GM23248 (cell line): ENCODE data around the gene ZNF708. TPM values are rescaled to one million over a fixed set of nuclear protein-coding genes. Genes with fewer than 3 reads are reported as not detected.
"Not testable (repeated sequence)": the region's sequence is repeated elsewhere in the genome, so short reads cannot be mapped to it uniquely, and the experiment has no call there.

ENCODE experiments used
- DNase-seq: peaks from one replicate; pipeline ENCODE4 v3.0.0-alpha.2; 2015
- H2AFZ ChIP-seq: fragments of 200-600 bp; sonication (generic); 2 replicates; pipeline ENCODE4 v1.6.1; 2016; ENCODE audit warnings: antibody characterized with exemption
- H3F3A ChIP-seq: fragments of 200-600 bp; sonication (generic); 2 replicates; pipeline ENCODE4 v1.6.1; 2016; ENCODE audit warnings: mild to moderate bottlenecking, antibody characterized with exemption, mixed run types; ENCODE audit not compliant: insufficient read depth
- H3K27ac ChIP-seq: fragments of 200-600 bp; sonication (generic); 2 replicates; pipeline ENCODE4 v1.5.1; 2016; ENCODE audit warnings: mild to moderate bottlenecking
- H3K27me3 ChIP-seq: fragments of 200-600 bp; sonication (generic); replicated peaks from 2 replicates; pipeline ENCODE4 v1.6.1; 2016; ENCODE audit warnings: mild to moderate bottlenecking; ENCODE audit not compliant: insufficient read depth
- H3K36me3 ChIP-seq: fragments of 200-600 bp; sonication (generic); 2 replicates; pipeline ENCODE4 v1.6.1; 2016; ENCODE audit warnings: low read depth, mild to moderate bottlenecking
- H3K4me1 ChIP-seq: fragments of 200-600 bp; sonication (generic); 2 replicates; pipeline ENCODE4 v1.6.1; 2016; ENCODE audit warnings: mild to moderate bottlenecking; ENCODE audit not compliant: insufficient read depth
- H3K4me2 ChIP-seq: fragments of 200-600 bp; sonication (generic); one replicate; pipeline ENCODE4 v1.6.1; 2016; ENCODE audit warnings: mild to moderate bottlenecking; ENCODE audit not compliant: unreplicated experiment
- H3K4me3 ChIP-seq: fragments of 200-600 bp; sonication (generic); 2 replicates; pipeline ENCODE4 v1.5.1; 2016; ENCODE audit warnings: mild to moderate bottlenecking
- H3K79me2 ChIP-seq: fragments of 200-600 bp; sonication (generic); 2 replicates; pipeline ENCODE4 v1.6.1; 2016; ENCODE audit warnings: mild to moderate bottlenecking; ENCODE audit not compliant: insufficient read depth
- H3K9ac ChIP-seq: fragments of 200-600 bp; sonication (generic); 2 replicates; pipeline ENCODE4 v1.6.1; 2016; ENCODE audit warnings: mild to moderate bottlenecking
- H3K9me2 ChIP-seq: fragments of 200-600 bp; sonication (generic); 2 replicates; pipeline ENCODE4 v1.6.1; 2016; ENCODE audit warnings: mixed run types, mild to moderate bottlenecking, moderate library complexity; ENCODE audit not compliant: insufficient read depth
- H3K9me3 ChIP-seq: fragments of 200-600 bp; sonication (generic); one replicate; pipeline ENCODE4 v1.6.1; 2017; ENCODE audit warnings: low read depth
- H4K20me1 ChIP-seq: fragments of 200-600 bp; sonication (generic); 2 replicates; pipeline ENCODE4 v1.6.0; 2016; ENCODE audit not compliant: insufficient read depth
- EZH2 ChIP-seq: fragments of 200-600 bp; sonication (generic); IDR thresholded peaks from 2 replicates; pipeline ENCODE4 v1.6.1; 2018; ENCODE audit warnings: antibody characterized with exemption, mild to moderate bottlenecking; ENCODE audit not compliant: insufficient read depth, poor library complexity, severe bottlenecking
- EZH2phosphoT487 ChIP-seq: fragments of 200-600 bp; sonication (generic); IDR thresholded peaks from 2 replicates; pipeline ENCODE4 v1.6.1; 2018; ENCODE audit warnings: antibody characterized with exemption, moderate library complexity, mild to moderate bottlenecking, low read depth; ENCODE audit not compliant: insufficient read depth
- WGBS, 2 experiments: methylation state at CpG; one replicate each; pipeline ENCODE4 v1.1.6; 2015 to 2017; ENCODE audit warnings: low lambda C conversion rate in 2 of 2, low coverage in 1 of 2; ENCODE audit errors: missing lambda C conversion rate in 2 of 2; 5-methylcytosine and 5-hydroxymethylcytosine counted together
- in situ Hi-C: fragments of 300-500 bp; cut with MboI; formaldehyde crosslinking; loops from 2 replicates; pipeline ENCODE4 v1.15.0; 2020
- polyA plus RNA-seq: library from polyadenylated mRNA; unstranded; fragments of >200 nt; fragmentation: Nextera tagmentation; extraction: Ambion mirVana; gene quantifications from 2 replicates; pipeline ENCODE4 v1.2.1, GENCODE V29; 2016
- total RNA-seq: library from RNA; depleted of rRNA; stranded (reverse); fragments of >200 nt; shearing (Covaris generic); gene quantifications from 2 replicates; pipeline ENCODE4 v1.2.3, GENCODE V29; 2014; rRNA removed

The ZNF708 gene
- total RNA-seq (3.0 and 5.8 TPM in 2 replicates), polyA plus RNA-seq (2.1 and 2.3 TPM in 2 replicates)

DNA sequence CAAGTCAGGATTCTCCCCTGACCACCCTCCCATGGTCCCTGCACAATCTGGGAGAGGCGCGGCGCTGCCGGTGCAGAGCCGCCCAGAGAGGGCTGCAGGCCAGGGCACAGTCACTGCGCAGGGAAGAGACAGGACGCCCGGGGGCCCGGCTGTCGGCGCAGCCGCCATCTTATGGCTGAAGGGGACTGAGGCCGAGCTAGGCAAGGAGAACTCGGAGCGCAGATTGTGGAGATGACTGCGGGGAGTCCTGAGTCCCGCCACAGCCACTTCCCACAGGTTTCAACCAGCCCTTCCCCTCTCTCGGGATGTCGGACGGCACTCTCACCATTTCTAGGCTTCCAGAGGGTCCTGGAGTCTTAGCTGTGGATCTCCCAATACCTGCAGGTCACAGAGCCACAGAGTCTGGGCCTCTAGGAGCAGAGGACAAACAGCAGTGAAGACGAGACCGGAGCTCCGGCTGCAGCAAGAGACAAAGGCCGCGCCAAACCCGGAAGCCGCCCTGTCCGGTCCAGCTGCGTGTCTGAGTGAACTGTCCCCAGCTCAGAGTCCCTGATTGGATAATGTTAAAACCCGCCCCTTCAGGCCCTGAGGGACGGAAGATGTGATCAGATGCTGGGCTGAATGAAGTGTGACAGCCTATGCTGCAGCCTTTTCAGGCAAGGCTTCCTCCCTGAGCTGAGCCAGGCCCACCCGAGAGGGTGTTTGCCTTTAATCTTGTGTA is at the start of gene ZNF708:
Gene ZNF708, minus strand, starts transcription at position 526 of the 721 bp plus-strand sequence. Its CDS starts 198 bp downstream, at position 328.
- H3F3A ChIP-seq, result 0 out of 2 replicates have a peak, but pooled peaks cover 10% of the 10 kb centered on the region
- peak; percentile 95 for DNase-seq
- H3K4me1 ChIP-seq, result peaks cover 10% of the 10 kb centered on the region
- H3K36me3 ChIP-seq, result 0 out of 2 replicates have a peak, but pooled peaks cover 4% of the 10 kb centered on the region
- H3K27ac ChIP-seq, result peak within 1 kb of the TSS; percentile 99
- 0% methylated on average over 28 to 30 of the region's 32 CpGs for WGBS, 2 experiments
- H3K4me3 ChIP-seq, result peak within 1 kb of the TSS; percentile 96
- peak within 1 kb of the TSS; percentile 100 for H3K9ac ChIP-seq
- no peaks in the 10 kb centered on the region for H4K20me1 ChIP-seq
- peak within 1 kb of the TSS; percentile 98 for H3K4me2 ChIP-seq
- in situ Hi-C loops, result no loop called here
- H3K9me3 ChIP-seq, result peaks cover 2% of the 10 kb centered on the region
- H2AFZ ChIP-seq, result peak within 1 kb of the TSS; percentile 92
- no peaks in the 10 kb centered on the region for H3K27me3 ChIP-seq
- TF ChIP-seq EZH2phosphoT487 (no peak), EZH2 (no peak)
- peaks cover 48% of the 10 kb centered on the region for H3K79me2 ChIP-seq
- no peaks in the 10 kb centered on the region for H3K9me2 ChIP-seq

DNA sequence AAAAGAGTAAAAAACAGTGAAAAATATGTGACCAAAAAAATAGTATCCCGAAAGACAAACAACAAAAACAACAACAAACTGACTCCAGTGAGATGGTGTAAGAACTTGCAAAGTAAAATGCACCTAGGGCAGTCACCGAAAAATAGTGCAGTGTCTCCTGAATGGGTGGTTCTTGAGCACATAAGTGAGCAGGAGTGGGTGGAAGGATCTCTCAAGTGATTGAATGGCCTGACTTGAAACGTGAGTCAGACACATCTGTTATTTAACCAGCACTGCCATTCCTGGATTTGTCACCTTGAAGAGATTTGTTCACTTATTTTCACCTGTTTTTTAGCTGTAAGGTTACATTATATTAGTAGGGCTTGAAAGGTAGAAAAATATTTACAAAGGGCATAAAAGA is 33.1 kb upstream of the ZNF708 start:
- 98 to 100% methylated on average over 3 of the region's 3 CpGs for WGBS, 2 experiments
- no peaks in the 10 kb centered on the region for H4K20me1 ChIP-seq
- no peak overlapping the region for H2AFZ ChIP-seq
- H3K9me2 ChIP-seq, result no peaks in the 10 kb centered on the region
- no peaks in the 10 kb centered on the region for H3K4me1 ChIP-seq
- no peak overlapping the region for H3K4me2 ChIP-seq
- in situ Hi-C loops, result no loop called here
- DNase-seq, result no peak
- no peaks in the 10 kb centered on the region for H3K9me3 ChIP-seq
- H3K27me3 ChIP-seq, result no peaks in the 10 kb centered on the region
- H3K79me2 ChIP-seq, result peaks cover 19% of the 10 kb centered on the region
- no peak overlapping the region for H3K4me3 ChIP-seq
- no peak overlapping the region for H3K27ac ChIP-seq
- TF ChIP-seq EZH2 (no peak), EZH2phosphoT487 (no peak)
- H3F3A ChIP-seq, result 0 out of 2 replicates have a peak, but pooled peaks cover 6% of the 10 kb centered on the region
- H3K36me3 ChIP-seq, result peaks cover 10% of the 10 kb centered on the region
- no peak overlapping the region for H3K9ac ChIP-seq

DNA sequence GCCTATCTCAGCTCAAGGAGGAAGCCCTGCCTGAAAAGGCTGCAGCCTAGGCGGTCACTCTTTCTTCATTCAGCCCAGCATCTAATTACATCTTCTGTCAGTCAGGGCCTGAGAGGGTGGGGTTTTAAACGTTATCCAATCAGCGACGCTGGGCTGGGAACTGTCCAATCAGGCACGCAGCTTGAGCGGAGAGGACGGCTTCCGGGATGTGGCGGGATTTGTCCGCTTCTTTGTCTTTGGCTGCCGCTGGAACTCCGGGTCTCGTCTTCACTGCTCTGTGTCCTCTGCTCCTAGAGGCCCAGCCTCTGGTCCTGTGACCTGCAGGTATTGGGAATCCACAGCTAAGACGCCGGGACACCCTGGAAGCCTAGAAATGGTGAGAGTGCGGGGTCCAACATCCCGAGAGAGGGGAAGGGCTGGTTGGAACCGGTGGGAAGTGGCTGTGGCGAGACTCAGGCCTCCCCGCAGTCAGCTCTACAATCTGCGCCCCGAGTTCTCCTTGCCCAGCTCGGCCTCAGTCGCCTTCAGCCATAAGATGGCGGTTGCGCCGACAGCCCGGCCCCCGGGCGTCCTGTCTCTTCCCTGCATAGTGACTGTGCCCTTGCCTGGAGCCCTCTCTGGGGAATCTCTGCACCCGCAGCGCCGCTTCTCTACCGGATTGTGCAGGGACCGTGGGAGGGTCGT is 29.7 kb upstream of the ZNF708 start, which contains the start of gene ZNF738:
Gene ZNF738, plus strand, starts transcription at position 233 of the 684 bp plus-strand sequence. Its CDS starts 141 bp downstream, at position 374.
- peak within 1 kb of the TSS; percentile 96 for H3K4me3 ChIP-seq
- in situ Hi-C loops, result no loop called here
- peak within 1 kb of the TSS; percentile 99 for H2AFZ ChIP-seq
- H3K9ac ChIP-seq, result peak within 1 kb of the TSS; percentile 95
- H3K9me3 ChIP-seq, result no peaks in the 10 kb centered on the region
- H4K20me1 ChIP-seq, result no peaks in the 10 kb centered on the region
- H3K4me1 ChIP-seq, result no peaks in the 10 kb centered on the region
- peaks cover 19% of the 10 kb centered on the region for H3K79me2 ChIP-seq
- no peaks in the 10 kb centered on the region for H3K9me2 ChIP-seq
- DNase-seq, result peak; percentile 98
- 2% methylated on average over 35 to 36 of the region's 36 CpGs for WGBS, 2 experiments
- 0 out of 2 replicates have a peak, but pooled peaks cover 6% of the 10 kb centered on the region for H3F3A ChIP-seq
- TF ChIP-seq EZH2, result no peak
- no peak for TF ChIP-seq EZH2phosphoT487
- H3K36me3 ChIP-seq, result peaks cover 10% of the 10 kb centered on the region
- no peaks in the 10 kb centered on the region for H3K27me3 ChIP-seq
- peak within 1 kb of the TSS; percentile 92 for H3K27ac ChIP-seq
- peak within 1 kb of the TSS; percentile 93 for H3K4me2 ChIP-seq

DNA sequence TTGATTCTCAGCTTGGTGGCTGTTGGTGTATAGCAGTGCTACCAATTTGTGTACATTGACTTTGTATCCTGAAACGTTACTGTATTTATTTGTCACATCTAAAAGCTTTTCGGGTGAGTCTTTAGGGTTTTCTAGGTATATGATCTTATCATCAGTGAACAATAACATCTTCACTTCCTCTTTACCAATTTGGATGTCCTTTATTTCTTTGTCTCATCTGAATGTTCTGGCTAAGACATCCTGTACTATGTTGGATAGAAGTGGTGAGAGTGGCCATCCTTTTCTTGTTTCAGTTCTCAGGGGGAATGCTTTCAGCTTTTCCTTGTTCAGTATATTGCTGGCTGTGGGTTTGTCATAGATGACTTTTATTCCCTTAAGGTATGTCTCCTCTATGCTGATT is 23.6 kb upstream of the ZNF708 start:
- in situ Hi-C loops, result no loop called here

DNA sequence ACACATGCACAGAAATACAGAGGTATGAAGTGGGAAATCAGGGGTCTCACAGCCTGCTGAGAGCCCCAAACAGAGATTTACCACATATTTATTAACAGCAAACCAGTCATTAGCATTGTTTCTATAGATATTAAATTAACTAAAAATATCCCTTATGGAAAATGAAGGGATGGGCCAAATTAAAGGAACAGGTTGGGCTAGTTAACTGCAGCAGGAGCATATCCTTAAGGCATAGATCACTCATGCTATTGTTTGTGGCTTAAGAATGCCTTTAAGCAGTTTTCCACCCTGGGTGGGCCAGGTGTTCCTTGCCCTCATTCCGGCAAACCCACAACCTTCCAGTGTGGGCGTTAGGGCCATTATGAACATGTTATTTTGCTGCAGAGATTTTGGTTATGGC is 15.6 kb upstream of the ZNF708 start:
- H3K4me3 ChIP-seq, H2AFZ ChIP-seq, H4K20me1 ChIP-seq, in situ Hi-C loops, H3K9me2 ChIP-seq, H3K27me3 ChIP-seq, DNase-seq, H3K27ac ChIP-seq, H3K9me3 ChIP-seq, H3K4me2 ChIP-seq, H3K4me1 ChIP-seq, H3K9ac ChIP-seq, H3K79me2 ChIP-seq, H3K36me3 ChIP-seq, H3F3A ChIP-seq: not testable (repeated sequence)
- WGBS, 2 experiments, result 51 to 52% methylated on average over 2 of the region's 2 CpGs

More for the DNA sequence above, 23.6 kb upstream of the ZNF708 start:
- DNase-seq, result no peak
- no peak for TF ChIP-seq EZH2phosphoT487
- TF ChIP-seq EZH2, result no peak
- H3F3A ChIP-seq, result no peaks in the 10 kb centered on the region
- no peak overlapping the region for H3K9ac ChIP-seq
- no peaks in the 10 kb centered on the region for H3K9me3 ChIP-seq
- no peaks in the 10 kb centered on the region for H3K9me2 ChIP-seq
- no peaks in the 10 kb centered on the region for H3K27me3 ChIP-seq
- no peaks in the 10 kb centered on the region for H4K20me1 ChIP-seq
- WGBS, 2 experiments, result 34 to 39% methylated on average over 2 of the region's 2 CpGs
- no peak overlapping the region for H3K4me3 ChIP-seq
- no peaks in the 10 kb centered on the region for H3K36me3 ChIP-seq
- H3K27ac ChIP-seq, result no peak overlapping the region
- no peak overlapping the region for H3K4me2 ChIP-seq
- no peaks in the 10 kb centered on the region for H3K4me1 ChIP-seq
- H2AFZ ChIP-seq, result no peak overlapping the region
- no peaks in the 10 kb centered on the region for H3K79me2 ChIP-seq
